GM21526 (cell line): Measurements from ENCODE around the gene SLC16A10.
"Not testable (repeated sequence)": the region's sequence is repeated elsewhere in the genome, so short reads cannot be mapped to it uniquely, and the experiment has no call there.

Experiments
- ATAC-seq: cut with Tn5 transposase; IDR thresholded peaks from one replicate; pipeline ENCODE4 v1.9.1; 2021; ENCODE audit warnings: moderate library complexity; ENCODE audit not compliant: unreplicated experiment, low FRiP score

SLC16A10 gene

GRCh38 chr6:111086685-111087084 is 618 bp upstream of the SLC16A10 start:
- no peak for ATAC-seq

GRCh38 chr6:111087871-111088667 is 766 bp downstream of the SLC16A10 start:
- no peak for ATAC-seq

- ATAC-seq = no peak
Observed at GRCh38 chr6:111088668-111089003, 1.3 kb downstream of the SLC16A10 start.

- no peak for ATAC-seq
Observed at GRCh38 chr6:111090766-111091165, 3.5 kb downstream of the SLC16A10 start.

- ATAC-seq = no peak
Observed at GRCh38 chr6:111091987-111092386, 4.7 kb downstream of the SLC16A10 start.

GRCh38 chr6:111095488-111095887 is 8.2 kb downstream of the SLC16A10 start:
- ATAC-seq = not testable (repeated sequence)

- ATAC-seq = no peak
Observed at GRCh38 chr6:111096246-111096645, 8.9 kb downstream of the SLC16A10 start.

GRCh38 chr6:111098597-111098996 is 11.3 kb downstream of the SLC16A10 start:
- no peak for ATAC-seq

- no peak for ATAC-seq
Observed at GRCh38 chr6:111101987-111102386, 14.7 kb downstream of the SLC16A10 start.

- no peak for ATAC-seq
Observed at GRCh38 chr6:111105578-111105977, 18.3 kb downstream of the SLC16A10 start.

- no peak for ATAC-seq
Observed at GRCh38 chr6:111107589-111107988, 20.3 kb downstream of the SLC16A10 start.

GRCh38 chr6:111110036-111110435 is 22.7 kb downstream of the SLC16A10 start:
- ATAC-seq = no peak

- ATAC-seq = no peak
Observed at GRCh38 chr6:111113336-111114086, 26.2 kb downstream of the SLC16A10 start.

- ATAC-seq = no peak
Observed at GRCh38 chr6:111114087-111114443, 26.8 kb downstream of the SLC16A10 start.

- no peak for ATAC-seq
Observed at GRCh38 chr6:111114482-111114881, 27.2 kb downstream of the SLC16A10 start.

- ATAC-seq = no peak
Observed at GRCh38 chr6:111118826-111119225, 31.5 kb downstream of the SLC16A10 start.

- no peak for ATAC-seq
Observed at GRCh38 chr6:111119571-111120329, 32.4 kb downstream of the SLC16A10 start.

- ATAC-seq = no peak
Observed at GRCh38 chr6:111121789-111122350, 34.6 kb downstream of the SLC16A10 start.

GRCh38 chr6:111122458-111123286 is 35.4 kb downstream of the SLC16A10 start:
- no peak for ATAC-seq

GRCh38 chr6:111124406-111124805 is 37.1 kb downstream of the SLC16A10 start:
- no peak for ATAC-seq
